NCI-H2196 (cell line): ENCODE results near the gene TTLL9.

ENCODE experiments used
- DNase-seq: peaks from one replicate; lab custom pipeline; 2025; ENCODE audit not compliant: unreplicated experiment; lab: John Stamatoyannopoulos, UW

TTLL9 gene

DNA sequence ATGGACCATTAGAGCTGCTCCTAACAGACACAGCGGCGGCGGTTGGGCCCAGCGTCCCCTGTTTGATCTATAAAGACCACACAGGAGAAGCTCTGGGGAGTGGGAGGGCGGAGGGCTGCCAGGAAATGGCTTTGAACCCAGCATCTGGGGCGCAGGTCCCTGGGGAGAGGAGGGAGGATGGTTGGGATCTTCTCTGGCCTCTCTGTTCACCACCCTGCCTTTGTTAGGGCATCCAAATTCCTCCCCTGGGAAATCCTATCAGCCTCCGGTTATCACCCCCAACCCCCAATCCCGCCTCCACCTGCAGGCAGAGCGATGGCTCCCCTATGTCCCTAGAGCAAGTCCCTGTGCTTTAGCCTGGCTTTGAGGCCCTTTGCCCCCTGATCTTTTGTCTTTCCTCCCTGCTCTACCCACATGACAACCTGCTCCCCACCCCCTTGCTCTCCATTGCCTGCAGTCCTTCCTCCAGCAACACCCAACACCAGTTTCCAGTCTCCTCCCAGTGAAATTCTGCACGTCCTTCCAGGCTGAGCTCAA is 104.6 kb downstream of the TTLL9 start:
- no peak for DNase-seq

DNA sequence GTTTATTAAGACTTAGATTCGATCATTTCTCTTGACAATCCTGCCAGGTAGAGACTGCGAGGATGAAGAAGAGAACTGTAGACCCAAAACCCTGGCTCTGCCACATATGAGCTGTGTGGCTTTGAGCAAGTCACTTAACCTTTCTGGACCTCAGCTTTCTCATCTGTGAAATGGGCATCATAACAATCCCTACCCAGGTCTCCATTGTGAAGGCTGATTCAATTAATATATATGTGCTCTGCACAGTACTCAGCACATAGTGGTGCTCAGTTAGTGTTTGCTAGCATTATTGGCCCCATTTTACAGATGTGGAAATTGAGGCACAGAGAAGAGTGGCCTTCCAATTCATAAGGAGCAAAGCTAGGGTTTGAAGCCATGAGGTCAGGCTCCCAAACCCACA is 105.4 kb downstream of the TTLL9 start:
- DNase-seq, result no peak

DNA sequence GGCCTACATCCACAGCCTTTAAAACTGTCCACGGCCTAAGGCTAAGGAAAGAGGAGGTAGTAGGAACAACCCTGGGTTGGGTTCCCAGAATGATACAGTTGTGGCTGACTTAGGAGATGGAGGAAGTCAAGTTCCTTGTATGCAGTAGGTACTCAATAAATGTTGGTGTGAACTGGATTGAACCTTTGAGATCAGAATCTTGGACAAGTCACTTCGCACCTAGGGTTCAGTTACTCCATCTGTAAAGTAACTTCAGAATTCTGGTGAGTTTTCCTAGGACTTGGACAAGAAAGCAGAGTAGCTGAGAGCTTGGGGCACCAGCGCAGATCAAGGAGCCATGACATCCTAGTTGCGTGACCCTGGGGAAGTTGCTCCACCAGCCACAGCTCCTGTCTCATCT is 106.6 kb downstream of the TTLL9 start:
- DNase-seq, result no peak

DNA sequence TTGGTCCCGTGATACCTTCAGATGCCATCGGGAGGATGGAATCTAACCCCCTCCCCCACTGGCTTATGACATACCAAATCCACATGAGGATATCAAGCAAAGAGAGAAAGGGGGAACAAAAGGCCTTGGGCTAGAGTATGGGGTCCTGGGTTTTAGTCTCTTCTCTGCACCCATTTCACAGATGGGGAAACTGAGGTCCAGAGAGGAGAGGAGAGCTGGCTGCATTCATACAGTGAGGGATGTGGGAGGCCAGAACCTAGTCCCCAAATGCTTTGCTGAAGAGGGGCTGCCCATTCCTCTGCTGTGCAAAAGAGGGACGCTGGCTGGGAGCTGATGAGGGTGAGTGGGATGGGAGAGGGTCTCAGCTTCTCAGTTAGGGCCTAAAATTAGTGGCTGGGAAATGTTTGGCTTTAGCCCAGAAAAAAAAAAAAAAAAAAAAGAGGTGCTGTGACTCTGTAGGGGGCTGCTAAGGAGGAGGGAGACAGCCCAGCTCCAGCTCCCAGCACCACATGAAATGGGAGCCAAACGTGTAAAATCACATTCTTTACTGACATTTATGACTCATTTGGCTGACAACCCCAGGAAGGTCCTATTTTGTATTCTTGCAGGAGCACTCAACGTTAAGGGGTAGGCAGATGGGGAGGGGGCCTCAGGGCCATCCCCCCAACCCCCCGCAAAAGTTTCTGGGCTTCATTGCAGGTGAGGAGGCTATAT is 109.4 kb downstream of the TTLL9 start:
- DNase-seq, result no peak

DNA sequence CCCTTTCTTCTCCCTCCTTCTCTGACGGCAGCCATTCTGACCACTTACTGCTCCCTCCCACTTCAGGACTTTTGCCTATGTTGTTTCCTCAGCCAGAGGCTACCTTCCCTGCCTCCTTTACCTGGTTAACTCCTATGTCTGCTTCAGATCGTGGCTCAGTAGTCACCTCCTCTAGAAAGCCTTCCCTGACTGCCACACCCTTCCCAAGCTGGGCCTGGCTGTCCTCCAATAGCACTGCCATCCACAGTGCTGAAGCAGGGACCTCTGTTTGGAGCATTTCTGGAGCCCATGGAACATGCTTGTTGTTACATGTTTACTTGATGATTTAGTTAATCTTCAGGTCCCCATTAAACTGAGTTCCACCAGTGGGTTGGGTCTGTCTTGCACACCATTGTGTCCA is 111.3 kb downstream of the TTLL9 start:
- DNase-seq, result no peak

DNA sequence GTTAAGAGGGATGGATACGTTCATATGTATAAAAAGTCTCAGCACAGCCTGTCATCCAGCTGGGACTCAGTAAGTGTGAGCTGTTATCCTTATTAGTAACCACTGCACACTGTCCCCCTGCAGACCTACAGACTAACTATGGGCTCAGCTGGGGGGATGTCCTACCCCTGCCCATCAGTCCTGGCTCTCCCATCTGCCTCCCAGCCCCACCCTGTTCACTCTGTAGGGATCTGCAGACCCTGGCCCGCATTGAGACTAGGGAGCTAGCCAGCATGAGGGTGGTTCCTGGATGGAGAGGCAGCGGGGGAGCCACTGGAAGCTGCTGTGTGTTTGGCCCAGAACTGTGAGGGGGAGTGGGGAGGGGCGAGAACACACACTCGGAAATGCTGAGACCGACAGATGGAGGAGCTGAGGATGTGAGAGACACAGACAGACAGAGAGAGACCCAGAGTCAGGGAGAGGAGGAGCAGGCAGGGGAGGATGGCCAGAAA is 114.6 kb downstream of the TTLL9 start:
- no peak for DNase-seq

DNA sequence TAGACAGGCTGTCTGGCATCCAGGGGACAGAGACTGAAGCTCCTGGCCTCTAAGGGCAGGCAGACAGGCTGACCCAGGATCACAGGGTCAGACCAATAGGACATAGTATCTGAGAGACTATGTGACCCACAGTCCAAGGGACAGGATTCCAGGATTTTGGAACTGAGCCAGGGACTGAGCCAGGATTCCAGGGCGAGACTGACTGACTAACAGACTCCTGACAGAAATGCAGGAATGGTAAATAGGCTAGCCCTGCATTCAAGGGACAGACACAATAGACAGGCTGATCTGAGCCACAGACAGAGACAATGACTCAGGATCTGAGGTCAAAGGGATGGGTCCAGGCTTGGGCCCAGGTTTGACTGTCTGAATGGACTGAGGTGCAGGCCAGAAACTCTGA is 117.3 kb downstream of the TTLL9 start:
- no peak for DNase-seq

DNA sequence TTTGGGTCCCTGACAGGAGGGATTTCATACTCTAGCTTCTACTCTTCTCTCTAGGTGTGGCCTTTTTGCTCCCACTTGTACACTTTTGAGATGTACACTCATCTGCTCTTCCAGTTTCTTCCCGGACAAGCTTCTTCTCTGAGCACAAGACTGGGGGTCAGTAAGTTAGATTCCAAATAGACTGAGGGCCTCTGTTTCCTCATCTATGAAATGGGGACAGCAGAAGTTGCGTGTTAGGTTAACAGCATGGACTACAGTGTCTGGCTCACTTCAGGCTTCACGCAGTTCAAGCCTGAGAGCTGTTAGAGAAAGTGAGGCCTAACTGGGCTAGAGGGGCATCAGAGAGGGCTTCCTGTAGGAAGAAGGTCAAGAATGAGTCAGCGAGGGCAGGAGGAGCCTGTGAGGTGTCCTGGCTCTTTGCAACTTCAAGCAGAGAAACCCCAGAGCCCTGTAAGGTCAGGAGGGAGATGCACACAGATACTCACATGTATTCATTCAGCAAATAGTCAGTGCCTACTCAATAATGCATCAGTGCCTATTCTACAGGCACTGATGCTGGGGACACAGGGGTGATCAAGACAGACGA is 118.1 kb downstream of the TTLL9 start:
- no peak for DNase-seq

DNA sequence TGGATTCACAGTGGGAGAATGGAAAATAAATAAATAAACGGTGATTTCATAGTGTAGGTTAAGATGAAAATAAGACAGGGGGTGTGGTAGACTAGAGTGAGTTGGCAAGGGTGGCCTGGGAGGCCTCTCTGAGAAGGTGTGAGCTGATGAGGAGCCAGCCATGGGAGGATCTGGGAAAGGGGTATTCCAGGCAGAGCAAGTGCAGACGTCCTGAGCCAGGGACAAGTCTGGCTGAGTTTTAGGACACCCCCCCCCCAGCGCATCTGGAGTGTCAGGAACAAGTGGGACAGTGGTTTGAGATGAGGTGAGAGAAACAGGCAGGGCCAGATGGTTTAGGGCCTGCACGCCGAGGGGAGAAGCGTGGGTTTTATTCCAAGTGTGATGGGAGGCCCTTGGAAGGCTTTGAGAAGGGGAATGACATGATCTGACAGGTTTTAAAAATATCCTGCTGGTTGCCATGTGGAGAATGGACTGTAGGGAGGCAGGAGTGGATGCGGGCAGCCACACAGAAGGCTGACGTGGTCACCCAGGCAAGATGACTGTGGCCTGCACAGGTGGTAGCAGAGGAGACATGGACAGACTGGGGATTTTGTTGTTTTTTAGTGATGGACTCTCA is 118.7 kb downstream of the TTLL9 start:
- DNase-seq, result no peak

DNA sequence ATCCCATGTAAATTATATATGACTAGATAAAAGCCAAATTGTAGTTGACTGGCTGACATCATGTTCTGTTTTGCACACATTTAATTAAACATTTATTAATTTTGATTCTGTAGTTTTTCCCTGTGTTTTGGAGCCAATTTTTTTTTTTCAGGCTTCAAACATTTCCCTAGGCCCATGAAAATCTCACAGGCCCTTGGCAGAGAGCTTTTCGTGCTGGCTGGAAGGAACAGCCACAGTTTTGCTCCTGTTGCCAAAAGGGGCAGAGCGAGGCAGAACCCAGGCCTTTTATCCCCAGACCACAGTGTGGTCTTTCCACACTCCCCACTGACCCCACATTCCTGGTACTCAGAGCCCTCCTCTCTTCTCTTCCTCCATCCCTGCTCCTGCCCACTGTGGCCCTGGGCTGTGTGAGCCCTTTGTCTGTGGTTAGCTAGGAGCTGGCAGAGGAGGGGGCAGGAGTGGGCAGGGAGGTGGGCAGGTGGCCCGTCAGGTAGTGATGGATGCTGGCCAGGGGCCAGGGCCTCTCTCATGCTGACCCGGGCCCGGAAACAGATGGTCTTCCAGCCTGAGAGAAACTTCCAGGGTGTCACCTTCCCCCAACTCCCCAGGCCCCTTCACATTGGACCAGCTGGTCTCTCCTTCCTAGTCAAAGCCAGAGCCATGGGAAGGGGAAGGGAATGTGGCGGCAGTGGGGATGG is 120.4 kb downstream of the TTLL9 start:
- no peak for DNase-seq

DNA sequence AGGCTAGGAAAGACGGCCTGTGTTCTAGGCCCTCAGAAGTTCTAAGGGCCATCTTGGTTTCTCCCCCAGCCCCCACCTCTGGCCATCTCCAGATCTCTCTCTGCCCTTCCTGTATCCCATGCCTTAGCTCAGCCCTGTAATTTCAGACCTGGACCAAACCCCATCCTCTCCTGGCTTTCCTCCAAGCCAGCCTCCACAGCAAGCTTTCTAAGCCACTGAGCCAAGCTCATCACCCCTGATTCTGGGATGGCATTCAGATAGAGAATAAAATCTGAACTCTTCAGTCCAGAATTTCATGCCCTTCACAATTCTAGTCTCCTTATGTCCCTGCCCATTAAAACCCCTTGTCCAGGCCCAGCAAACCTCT is 120.9 kb downstream of the TTLL9 start:
- no peak for DNase-seq

DNA sequence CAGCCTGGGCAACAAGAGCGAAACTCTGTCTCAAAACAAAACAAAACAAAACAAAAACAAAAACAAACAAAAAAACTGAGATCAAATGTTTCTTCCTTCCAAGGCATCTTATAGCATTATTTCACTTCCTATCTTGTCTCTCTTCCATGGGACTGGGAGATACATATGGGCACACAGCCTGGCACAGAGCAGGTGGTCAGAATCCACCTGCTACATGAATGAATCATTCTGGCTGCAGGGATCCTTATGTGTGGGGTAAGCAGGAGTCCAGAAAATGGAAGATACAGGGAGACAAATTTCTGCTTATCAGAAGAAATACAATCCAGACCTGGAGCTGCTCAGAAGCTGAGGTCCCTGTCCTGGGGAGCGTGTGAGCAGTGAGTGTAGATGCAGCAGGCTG is 121.7 kb downstream of the TTLL9 start:
- no peak for DNase-seq
